HCT116 (cell line): ENCODE results near the gene LRRTM4.

Experiments used
- CTCF ChIP-seq, 3 experiments: fragments of 200-600 bp in 1 of 3; sonication (generic) in 1 of 3; IDR thresholded peaks in 2 of 3; conservative IDR thresholded peaks in 1 of 3; 2 replicates each; pipeline ENCODE4 v1.5.1; 2012 to 2017; ENCODE audit warnings: low read depth in 2 of 3, low read length in 2 of 3, antibody characterized with exemption in 1 of 3, borderline replicate concordance in 1 of 3, control low read depth in 1 of 3, mild to moderate bottlenecking in 1 of 3, mixed read lengths in 1 of 3, mixed run types in 1 of 3, moderate library complexity in 1 of 3; ENCODE audit not compliant: insufficient read depth in 1 of 3
- EZH2 ChIP-seq: fragments of 200-600 bp; sonication (generic); IDR thresholded peaks from 2 replicates; pipeline ENCODE4 v1.6.1; 2017; ENCODE audit warnings: antibody characterized with exemption, mixed run types
- JUND ChIP-seq: IDR thresholded peaks from 2 replicates; pipeline ENCODE4 v1.6.1; 2012
- POLR2A ChIP-seq: IDR thresholded peaks from 2 replicates; pipeline ENCODE4 v1.7.0; 2011; ENCODE audit warnings: borderline replicate concordance; ENCODE audit not compliant: insufficient read depth, insufficient read length; ENCODE audit errors: extremely low read depth
- POLR2AphosphoS5 ChIP-seq: IDR thresholded peaks from 2 replicates; pipeline ENCODE4 v1.6.1; 2011; ENCODE audit warnings: mild to moderate bottlenecking, low read depth, low read length, moderate library complexity
- SIN3A ChIP-seq: IDR thresholded peaks from 2 replicates; pipeline ENCODE4 v1.6.1; 2012; ENCODE audit warnings: low read depth
- ZNF274 ChIP-seq: fragments of 200-500 bp; sonication (Bioruptor generic); IDR thresholded peaks from 2 replicates; pipeline ENCODE4 v1.6.1; 2014; ENCODE audit warnings: mild to moderate bottlenecking, low read depth, low read length, inconsistent platforms
- TF ChIP-seq, protein P1 (sequence below): IDR thresholded peaks from 2 replicates; pipeline ENCODE4 v1.6.1; 2012; ENCODE audit warnings: low read depth

DNA sequence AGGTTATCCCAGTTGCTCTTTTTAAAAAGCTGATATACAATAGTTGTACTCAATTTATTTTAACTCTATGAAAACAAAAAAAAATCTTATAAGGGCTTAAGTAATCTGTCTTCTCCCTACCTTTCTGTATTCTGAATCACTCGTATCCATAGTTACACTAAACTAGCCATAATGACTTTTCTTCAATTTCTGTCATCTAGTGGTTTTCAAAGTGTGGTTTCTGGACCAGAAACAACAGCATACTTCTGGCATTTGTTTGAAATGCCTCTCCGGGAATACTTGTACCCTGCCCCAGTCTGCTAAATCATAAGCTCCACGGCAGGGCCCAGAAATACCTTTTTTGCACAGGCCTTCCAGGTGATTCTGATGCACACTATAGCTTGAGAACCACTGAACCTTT, 253.6 kb downstream of the LRRTM4 start:
- TF ChIP-seq POLR2AphosphoS5 (no peak), CTCF (IDR thresholded peaks at IDR 0.05 in 2 of 3, conservative IDR thresholded peaks at IDR 0.05 in 1 of 3; ENCODE audit: borderline replicate concordance in 1 of 3, insufficient read depth in 1 of 3, low read depth in 2 of 3, low read length in 2 of 3) (no peak), ZNF274 (no peak), EZH2 (no peak), POLR2A (no peak), JUND (no peak), SIN3A (no peak)
- TF ChIP-seq, protein P1, sequence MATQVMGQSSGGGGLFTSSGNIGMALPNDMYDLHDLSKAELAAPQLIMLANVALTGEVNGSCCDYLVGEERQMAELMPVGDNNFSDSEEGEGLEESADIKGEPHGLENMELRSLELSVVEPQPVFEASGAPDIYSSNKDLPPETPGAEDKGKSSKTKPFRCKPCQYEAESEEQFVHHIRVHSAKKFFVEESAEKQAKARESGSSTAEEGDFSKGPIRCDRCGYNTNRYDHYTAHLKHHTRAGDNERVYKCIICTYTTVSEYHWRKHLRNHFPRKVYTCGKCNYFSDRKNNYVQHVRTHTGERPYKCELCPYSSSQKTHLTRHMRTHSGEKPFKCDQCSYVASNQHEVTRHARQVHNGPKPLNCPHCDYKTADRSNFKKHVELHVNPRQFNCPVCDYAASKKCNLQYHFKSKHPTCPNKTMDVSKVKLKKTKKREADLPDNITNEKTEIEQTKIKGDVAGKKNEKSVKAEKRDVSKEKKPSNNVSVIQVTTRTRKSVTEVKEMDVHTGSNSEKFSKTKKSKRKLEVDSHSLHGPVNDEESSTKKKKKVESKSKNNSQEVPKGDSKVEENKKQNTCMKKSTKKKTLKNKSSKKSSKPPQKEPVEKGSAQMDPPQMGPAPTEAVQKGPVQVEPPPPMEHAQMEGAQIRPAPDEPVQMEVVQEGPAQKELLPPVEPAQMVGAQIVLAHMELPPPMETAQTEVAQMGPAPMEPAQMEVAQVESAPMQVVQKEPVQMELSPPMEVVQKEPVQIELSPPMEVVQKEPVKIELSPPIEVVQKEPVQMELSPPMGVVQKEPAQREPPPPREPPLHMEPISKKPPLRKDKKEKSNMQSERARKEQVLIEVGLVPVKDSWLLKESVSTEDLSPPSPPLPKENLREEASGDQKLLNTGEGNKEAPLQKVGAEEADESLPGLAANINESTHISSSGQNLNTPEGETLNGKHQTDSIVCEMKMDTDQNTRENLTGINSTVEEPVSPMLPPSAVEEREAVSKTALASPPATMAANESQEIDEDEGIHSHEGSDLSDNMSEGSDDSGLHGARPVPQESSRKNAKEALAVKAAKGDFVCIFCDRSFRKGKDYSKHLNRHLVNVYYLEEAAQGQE: no peak
